Thymus (tissue), 11 donors: ENCODE data around the gene IFNAR2. TPM values are rescaled to one million over a fixed set of nuclear protein-coding genes. Genes with fewer than 3 reads are reported as not detected.
A peak's percentile ranks its signal among the peaks of the same experiment; 100 is the strongest.

Source experiments
- DNase-seq, 9 donors: peaks; one replicate each; pipeline ENCODE4 v3.0.0-alpha.2; 2013; ENCODE audit warnings: low spot score in 9 of 9, low read depth in 6 of 9, missing footprints in 1 of 9
- H3K27ac ChIP-seq, 2 donors: one replicate each; pipeline ENCODE4 v1.5.1; 2013; ENCODE audit warnings: control low read depth in 1 of 2, low read depth in 1 of 2, low read length in 1 of 2, mild to moderate bottlenecking in 1 of 2, moderate library complexity in 1 of 2
- H3K27me3 ChIP-seq, 2 donors: one replicate each; pipeline ENCODE4 v1.5.1; 2013; ENCODE audit warnings: low read length in 1 of 2; ENCODE audit not compliant: control insufficient read depth in 2 of 2, insufficient read depth in 1 of 2
- H3K36me3 ChIP-seq, 2 donors: one replicate each; pipeline ENCODE4 v1.5.1; 2013; ENCODE audit warnings: low read length in 1 of 2, mild to moderate bottlenecking in 1 of 2, moderate library complexity in 1 of 2; ENCODE audit not compliant: control insufficient read depth in 2 of 2, insufficient read depth in 2 of 2
- H3K4me1 ChIP-seq, 2 donors: one replicate each; pipeline ENCODE4 v1.5.1; 2013; ENCODE audit warnings: low read length in 2 of 2; ENCODE audit not compliant: control insufficient read depth in 2 of 2, insufficient read depth in 2 of 2
- H3K4me3 ChIP-seq, 2 donors: one replicate each; pipeline ENCODE4 v1.5.1; 2013; ENCODE audit warnings: low read length in 2 of 2, control low read depth in 1 of 2, mild to moderate bottlenecking in 1 of 2
- H3K9me3 ChIP-seq, 2 donors: one replicate each; pipeline ENCODE4 v1.5.1; 2013; ENCODE audit warnings: low read length in 1 of 2, mild to moderate bottlenecking in 1 of 2; ENCODE audit not compliant: control insufficient read depth in 2 of 2, insufficient read depth in 1 of 2
- WGBS: extraction: QIAGEN DNeasy Blood & Tissue Kit; methylation state at CpG from one replicate; pipeline ENCODE4 v1.1.7; 2013; 5-methylcytosine and 5-hydroxymethylcytosine counted together
- polyA plus RNA-seq: library from polyadenylated mRNA; stranded (reverse); fragments of 200-250 nt; gene quantifications from one replicate; pipeline ENCODE4 v1.2.3, GENCODE V29; 2013
- total RNA-seq: library from RNA; stranded (reverse); fragments of 120-200 nt; gene quantifications from one replicate; pipeline ENCODE4 v1.2.4, GENCODE V29; 2013
- donor health status: healthy.

The IFNAR2 gene
- total and polyA plus RNA-seq, 2 donors = 11.2 to 36.9 TPM

DNA sequence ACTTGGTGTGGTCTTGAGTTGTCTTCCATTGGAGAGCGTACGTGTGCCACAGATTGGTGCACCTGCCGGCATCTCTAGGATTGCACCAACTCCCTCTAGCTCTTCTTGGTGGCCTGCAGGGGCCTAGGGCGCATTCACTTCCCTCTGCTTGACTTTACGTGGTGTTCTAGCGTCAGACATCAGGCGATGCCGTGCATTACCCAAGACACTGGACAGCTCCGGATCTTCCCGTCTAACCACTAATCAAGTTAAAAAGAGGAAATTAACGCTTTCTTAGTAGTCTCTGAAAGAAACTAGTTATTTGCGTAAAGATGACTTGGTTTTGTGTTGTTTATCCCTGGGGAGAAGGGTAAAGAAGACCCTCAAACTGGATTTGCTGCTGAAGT lies 35.9 kb downstream of the IFNAR2 start:
- Histone ChIP-seq H3K36me3 (peaks cover 37 to 40% of the 10 kb centered on the region in 2 donors), H3K27ac (peak overlapping the region; percentile 22 to 82), H3K9me3 (no peaks in the 10 kb centered on the region), H3K4me1 (peaks cover 18 to 35% of the 10 kb centered on the region in 2 donors), H3K27me3 (no peaks in the 10 kb centered on the region), H3K4me3 (peak overlapping the region; percentile 73 to 79)
- 20% methylated on average over 12 of the region's 12 CpGs for WGBS
- DNase-seq = peak in 7 of 9 donors; percentile 17 to 70 (median 28)

DNA sequence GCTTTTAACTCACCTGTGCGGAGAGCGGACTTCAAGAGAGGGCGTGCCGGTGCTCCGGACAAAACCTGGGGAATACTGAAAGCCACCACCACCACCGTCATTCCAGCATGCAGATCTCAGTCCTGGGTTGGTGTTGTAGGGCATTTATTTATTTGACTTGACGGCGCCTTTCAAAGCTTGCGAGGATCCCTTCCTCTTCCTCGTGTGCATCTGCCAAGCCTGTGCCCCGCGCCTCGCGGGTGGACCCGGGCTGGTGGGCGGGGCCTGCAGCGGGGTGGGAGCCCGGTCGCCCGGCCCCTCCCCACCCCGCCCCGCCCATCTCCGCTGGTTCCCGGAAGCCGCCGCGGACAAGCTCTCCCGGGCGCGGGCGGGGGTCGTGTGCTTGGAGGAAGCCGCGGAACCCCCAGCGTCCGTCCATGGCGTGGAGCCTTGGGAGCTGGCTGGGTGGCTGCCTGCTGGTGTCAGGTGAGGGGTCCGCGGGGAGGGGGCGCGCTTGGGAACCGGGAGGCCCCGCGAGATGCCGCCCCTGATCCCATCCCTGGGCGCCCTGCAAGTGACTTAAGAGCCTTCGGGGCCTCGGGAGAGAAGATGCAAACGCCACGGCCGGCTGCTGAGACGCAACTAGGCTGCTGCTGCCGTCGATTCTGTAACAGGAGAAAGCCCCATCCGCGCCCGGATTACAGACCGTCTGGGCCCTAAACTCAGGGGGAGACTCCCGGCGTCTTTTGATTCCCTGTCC lies 36.5 kb downstream of the IFNAR2 start, which contains the start of gene IL10RB:
Gene IL10RB, plus strand, starts transcription at position 318 of the 739 bp plus-strand sequence. Its CDS starts 99 bp downstream, at position 417.
- peak; percentile 30 to 90 (median 75) for DNase-seq
- Histone ChIP-seq H3K4me1 (peaks cover 18 to 35% of the 10 kb centered on the region in 2 donors), H3K27ac (peak within 1 kb of the TSS; percentile 82 to 93), H3K27me3 (no peaks in the 10 kb centered on the region), H3K4me3 (peak within 1 kb of the TSS; percentile 73 to 79), H3K9me3 (no peaks in the 10 kb centered on the region), H3K36me3 (peaks cover 37 to 46% of the 10 kb centered on the region in 2 donors)
- WGBS = 2% methylated on average over 60 of the region's 60 CpGs

DNA sequence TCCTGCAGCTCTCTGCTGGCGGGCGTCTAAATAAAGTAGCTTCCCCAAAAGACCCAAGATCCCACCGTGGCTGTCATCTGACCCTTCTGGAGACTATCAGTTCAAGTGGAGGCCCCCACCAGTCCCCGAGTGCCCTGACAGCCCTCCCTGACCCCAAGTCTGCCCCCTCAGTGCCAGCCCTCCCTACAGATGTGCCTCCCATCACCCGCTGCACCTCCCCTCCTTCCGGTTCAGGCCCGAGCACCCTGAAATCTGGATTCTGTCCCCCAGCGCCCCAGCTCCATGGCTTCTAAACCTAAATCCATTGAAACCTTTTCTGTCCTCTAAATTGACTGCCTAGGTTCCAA lies 37.0 kb downstream of the IFNAR2 start:
- H3K27me3 ChIP-seq = no peaks in the 10 kb centered on the region
- H3K9me3 ChIP-seq = no peaks in the 10 kb centered on the region
- peaks cover 18 to 35% of the 10 kb centered on the region in 2 donors for H3K4me1 ChIP-seq
- 4% methylated on average over 8 of the region's 8 CpGs for WGBS
- peak overlapping the region; percentile 73 to 79 for H3K4me3 ChIP-seq
- peaks cover 36 to 46% of the 10 kb centered on the region in 2 donors for H3K36me3 ChIP-seq
- DNase-seq = peak in 4 of 9 donors; percentile 14 to 43 (median 26)
- peak overlapping the region; percentile 74 to 93 for H3K27ac ChIP-seq

DNA sequence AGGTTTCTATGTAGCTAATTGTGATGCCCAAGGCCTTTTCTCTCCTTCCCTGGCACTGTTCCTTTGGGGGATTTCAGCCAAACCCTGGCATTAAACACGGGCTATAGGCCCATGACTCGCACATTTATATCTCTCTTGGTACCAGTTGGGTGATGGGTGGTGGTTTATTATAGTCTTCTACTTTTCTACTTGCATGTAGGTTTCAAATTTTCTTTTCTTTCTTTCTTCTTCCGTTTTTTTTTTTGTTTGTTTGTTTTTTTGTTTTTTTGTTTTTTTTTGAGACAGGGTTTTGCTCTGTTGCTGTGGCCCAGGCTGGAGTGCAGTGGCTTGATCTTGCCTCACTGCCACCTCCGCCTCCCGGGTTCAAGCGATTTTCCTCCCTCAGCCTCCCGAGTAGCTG lies 37.5 kb downstream of the IFNAR2 start:
- Histone ChIP-seq H3K4me1 (peaks cover 18 to 35% of the 10 kb centered on the region in 2 donors), H3K4me3 (peak overlapping the region; percentile 73 to 79), H3K27ac (peak overlapping the region in 1 of 2 donors; percentile 74), H3K9me3 (no peaks in the 10 kb centered on the region), H3K27me3 (no peaks in the 10 kb centered on the region), H3K36me3 (peaks cover 33 to 46% of the 10 kb centered on the region in 2 donors)
- DNase-seq = no peak
- 91% methylated on average over 7 of the region's 7 CpGs for WGBS

DNA sequence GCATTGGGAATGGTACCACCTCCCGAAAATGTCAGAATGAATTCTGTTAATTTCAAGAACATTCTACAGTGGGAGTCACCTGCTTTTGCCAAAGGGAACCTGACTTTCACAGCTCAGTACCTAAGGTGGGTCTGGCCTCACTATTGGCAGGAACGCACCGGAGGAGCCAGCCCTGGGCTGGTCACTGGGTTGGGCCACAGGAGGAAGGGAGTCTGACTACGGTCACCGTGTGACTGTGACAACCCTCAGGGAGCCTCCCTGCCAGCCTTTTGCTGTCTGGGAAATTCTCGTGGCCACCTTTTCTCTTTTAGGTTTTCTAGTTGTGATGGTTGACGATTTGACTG lies 38.6 kb downstream of the IFNAR2 start:
- Histone ChIP-seq H3K36me3 (peaks cover 23 to 37% of the 10 kb centered on the region in 2 donors), H3K9me3 (no peaks in the 10 kb centered on the region), H3K27ac (peak overlapping the region in 1 of 2 donors; percentile 10), H3K4me1 (peaks cover 18 to 38% of the 10 kb centered on the region in 2 donors), H3K4me3 (peak overlapping the region in 1 of 2 donors; percentile 8), H3K27me3 (no peaks in the 10 kb centered on the region)
- DNase-seq = no peak
- WGBS = 94% methylated on average over 7 of the region's 7 CpGs

DNA sequence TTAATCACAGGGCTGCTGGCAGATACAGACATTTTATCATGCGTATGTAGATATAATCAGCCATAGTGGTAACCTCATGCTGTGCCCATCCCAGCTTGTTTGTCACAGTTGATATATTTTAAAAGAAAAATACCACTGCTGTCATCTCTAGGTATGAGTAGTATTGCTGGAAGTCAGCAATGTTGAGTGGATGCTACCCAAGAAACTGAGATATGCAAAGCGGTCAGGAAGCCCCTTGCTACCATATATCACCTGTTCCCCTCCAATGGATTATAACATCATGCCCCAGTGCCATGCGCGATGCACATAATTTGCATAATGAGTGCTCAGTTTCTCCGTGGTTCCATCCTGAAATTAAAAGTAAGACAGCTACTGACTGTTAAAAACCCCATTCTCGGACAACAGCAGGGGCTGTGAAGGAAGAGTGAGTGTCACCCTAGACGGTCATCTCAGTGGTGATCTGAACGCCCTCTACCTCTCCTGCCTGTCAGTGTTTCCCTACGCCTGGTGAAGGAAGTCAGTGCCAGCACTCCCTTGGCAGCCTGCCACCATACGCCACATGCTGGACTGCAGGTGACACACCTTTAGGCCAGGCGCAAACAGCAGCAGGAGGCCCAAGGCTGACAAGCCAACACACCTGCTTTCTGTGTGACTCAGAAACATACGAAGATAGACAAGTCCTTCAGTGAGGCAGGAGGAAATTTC lies 39.2 kb downstream of the IFNAR2 start:
- no peak for DNase-seq
- Histone ChIP-seq H3K4me1 (peaks cover 18 to 38% of the 10 kb centered on the region in 2 donors), H3K36me3 (peaks cover 18 to 38% of the 10 kb centered on the region in 2 donors), H3K9me3 (no peaks in the 10 kb centered on the region), H3K27me3 (no peaks in the 10 kb centered on the region), H3K4me3 (no peak overlapping the region), H3K27ac (peak overlapping the region; percentile 10 to 29)
- WGBS = 86% methylated on average over 12 of the region's 12 CpGs

DNA sequence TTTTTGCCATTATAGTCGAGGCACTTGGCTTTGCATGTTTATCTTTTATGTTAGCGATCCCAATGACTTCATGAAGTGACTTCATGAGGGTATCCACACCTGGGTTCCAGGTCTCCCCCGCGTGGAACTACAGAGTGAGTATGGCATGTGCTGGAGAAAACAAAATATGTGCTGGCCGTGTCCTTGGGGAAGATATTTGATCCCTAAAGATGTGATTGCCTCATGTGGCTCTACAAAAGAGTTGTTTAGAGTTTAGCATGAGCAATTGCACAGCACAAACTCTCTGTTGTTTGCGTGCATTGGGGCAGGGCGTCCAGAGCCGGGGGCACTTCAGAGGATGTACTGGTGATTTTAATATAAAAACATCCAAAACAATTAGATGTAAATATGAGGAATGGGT lies 41.2 kb downstream of the IFNAR2 start:
- DNase-seq = no peak
- Histone ChIP-seq H3K4me1 (peaks cover 13 to 27% of the 10 kb centered on the region in 2 donors), H3K27ac (no peak overlapping the region), H3K36me3 (peaks cover 14 to 52% of the 10 kb centered on the region in 2 donors), H3K27me3 (no peaks in the 10 kb centered on the region), H3K4me3 (no peak overlapping the region), H3K9me3 (no peaks in the 10 kb centered on the region)
- WGBS = 97% methylated on average over 8 of the region's 8 CpGs

DNA sequence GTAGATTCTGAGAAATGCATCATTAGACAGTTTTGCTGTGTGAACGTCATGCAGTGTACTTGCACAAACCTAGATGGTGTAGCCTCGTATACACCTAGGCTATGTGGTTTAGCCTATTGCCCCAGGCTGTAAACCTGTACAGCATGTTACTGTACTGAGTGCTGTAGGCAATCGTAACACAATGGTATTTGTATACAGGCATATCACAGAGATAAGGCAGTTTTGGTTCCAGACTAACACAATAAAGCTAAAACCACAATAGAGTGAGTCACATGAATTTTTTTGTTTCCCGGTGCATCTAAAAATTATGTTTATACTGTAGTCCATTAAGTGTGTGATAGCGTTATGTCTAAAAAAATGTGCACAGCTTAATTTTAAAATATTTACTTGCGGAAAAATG lies 43.3 kb downstream of the IFNAR2 start:
- 92% methylated on average over 6 of the region's 6 CpGs for WGBS
- no peak for DNase-seq
- Histone ChIP-seq H3K9me3 (no peaks in the 10 kb centered on the region), H3K4me1 (peaks cover 8 to 12% of the 10 kb centered on the region in 2 donors), H3K27ac (no peak overlapping the region), H3K36me3 (peaks cover 23 to 65% of the 10 kb centered on the region in 2 donors), H3K4me3 (no peak overlapping the region), H3K27me3 (no peaks in the 10 kb centered on the region)

DNA sequence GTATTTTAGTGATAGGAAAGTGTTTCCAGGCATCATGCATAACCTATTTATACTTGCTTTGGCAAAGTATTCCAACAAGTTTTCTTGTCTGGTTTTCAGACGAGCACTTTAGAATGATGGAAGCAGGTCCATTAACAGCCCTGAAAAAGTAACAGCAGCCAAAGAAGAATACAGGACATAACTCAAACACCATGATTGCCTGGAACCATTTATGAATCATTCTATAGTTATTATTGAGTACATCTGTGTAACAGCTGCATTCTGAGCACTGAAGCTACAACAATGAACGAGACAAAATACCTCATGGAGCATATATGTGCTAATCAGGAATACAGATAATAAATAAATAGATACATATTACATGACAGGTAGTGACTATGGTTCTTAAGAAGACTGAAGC lies 49.0 kb downstream of the IFNAR2 start:
- H3K36me3 ChIP-seq = peaks cover 46 to 88% of the 10 kb centered on the region in 2 donors
- 98% methylated on average over 2 of the region's 2 CpGs for WGBS
- DNase-seq = no peak

More for the DNA sequence above, 49.0 kb downstream of the IFNAR2 start:
- Histone ChIP-seq H3K27ac (no peak overlapping the region), H3K27me3 (no peaks in the 10 kb centered on the region), H3K9me3 (no peaks in the 10 kb centered on the region), H3K4me3 (no peak overlapping the region), H3K4me1 (peaks cover 0 to 10% of the 10 kb centered on the region in 2 donors)
